RKO (cell line): ENCODE results near the gene PDK2.

Experiments
- DNase-seq: peaks from one replicate; pipeline ENCODE4 v3.0.0-alpha.2; 2016; ENCODE audit warnings: low spot score

PDK2 gene

DNA sequence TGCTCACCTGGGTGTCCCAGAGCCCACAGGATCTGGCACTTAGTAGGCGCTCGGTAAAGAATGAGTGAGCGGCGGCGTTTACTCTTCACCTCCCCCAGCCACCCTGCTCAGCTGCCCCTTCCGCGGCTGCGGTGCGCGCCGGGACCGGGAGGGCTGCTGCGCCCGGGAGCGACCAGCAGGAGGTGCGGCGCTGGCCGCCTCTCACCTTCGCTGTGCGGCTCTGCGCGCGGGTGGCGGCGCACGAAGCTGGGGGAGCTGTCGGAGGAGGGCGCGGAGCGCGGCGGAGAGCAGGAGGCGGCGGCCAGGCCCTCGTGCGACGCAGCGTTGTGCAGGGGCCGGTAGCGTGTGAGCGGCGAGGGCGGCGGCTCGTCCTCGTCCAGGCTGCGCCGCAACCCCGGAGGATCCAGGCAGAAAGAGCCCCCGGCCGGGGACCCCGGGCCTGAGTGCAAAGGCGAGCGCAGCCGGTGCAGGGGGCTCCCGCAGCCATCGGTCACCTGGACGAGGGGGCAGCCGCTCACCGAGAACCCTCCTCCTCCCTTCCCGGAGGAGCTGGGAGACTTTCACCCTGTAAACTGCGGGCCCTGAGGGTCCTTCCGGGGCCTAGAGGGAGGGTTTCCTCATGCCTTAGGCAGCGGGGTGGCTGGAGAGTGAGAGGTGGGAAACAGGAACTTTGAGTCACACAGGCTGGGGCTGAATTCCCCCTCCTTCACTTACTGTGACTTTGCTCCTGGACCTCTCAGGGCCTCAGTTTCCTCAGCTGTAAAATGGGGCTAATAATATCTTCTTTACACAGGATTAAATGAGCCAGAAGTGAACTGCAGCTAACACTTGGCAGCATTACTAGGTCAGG, 22.3 kb downstream of the PDK2 start:
- DNase-seq = no peak

DNA sequence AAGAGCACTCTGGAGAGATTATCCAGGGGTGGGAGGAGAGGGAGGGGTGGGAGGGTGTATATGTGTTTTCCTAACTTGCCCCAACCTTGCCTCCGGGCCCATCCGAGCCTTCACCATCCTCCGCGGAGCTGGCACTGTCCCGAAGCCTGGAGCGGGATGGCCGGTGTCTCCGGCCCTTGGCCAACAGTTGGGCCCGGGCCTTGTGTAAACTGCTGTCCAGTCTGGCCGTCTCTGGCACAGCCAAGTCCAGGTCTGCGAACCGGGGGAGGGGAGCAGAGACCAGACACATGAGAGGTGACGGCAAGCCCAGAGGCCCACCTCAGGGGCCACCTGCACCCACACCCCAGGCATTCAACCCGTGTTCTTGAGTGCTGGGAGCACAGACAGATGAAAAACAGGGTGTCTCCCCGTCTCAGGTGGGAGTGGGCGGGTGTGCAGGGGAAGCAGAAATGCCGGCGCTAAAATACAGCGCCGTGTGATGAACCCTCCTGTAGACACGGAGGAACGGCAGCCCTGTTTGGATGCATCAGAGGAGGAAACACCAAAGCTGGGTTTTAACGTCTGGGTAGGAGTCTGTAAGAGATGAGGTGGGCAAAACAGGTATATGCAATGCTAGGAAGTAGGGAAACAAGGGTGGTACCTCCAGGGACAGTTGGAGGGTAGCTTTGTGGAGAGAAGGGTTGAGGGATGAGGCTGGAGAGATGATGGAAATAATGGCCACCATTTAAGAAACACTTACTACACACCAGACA, 23.1 kb downstream of the PDK2 start:
- DNase-seq = no peak

DNA sequence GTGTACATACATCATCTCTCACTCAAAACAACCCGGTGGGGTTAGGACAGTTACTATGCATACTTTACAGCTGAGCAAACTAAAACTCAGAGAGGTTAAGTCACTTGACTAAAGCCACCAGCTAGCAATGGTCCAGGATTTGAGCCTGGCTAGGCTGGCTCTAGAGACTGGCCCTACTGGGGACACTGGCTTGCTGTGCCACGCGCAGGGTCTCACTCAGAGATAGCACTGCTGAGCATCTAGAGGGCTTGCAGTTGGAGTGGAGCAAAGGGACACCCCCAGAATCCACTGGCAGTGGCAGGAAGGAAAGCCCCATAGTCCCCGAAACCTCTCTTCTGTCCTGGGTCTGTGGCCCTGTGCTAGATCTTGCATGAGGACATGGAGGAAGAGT, 23.7 kb downstream of the PDK2 start:
- no peak for DNase-seq

- DNase-seq = no peak
Measured at GRCh38 chr17:50120475-50121253, 25.5 kb downstream of the PDK2 start.

GRCh38 chr17:50122945-50123344, 27.8 kb downstream of the PDK2 start:
- DNase-seq = no peak

DNA sequence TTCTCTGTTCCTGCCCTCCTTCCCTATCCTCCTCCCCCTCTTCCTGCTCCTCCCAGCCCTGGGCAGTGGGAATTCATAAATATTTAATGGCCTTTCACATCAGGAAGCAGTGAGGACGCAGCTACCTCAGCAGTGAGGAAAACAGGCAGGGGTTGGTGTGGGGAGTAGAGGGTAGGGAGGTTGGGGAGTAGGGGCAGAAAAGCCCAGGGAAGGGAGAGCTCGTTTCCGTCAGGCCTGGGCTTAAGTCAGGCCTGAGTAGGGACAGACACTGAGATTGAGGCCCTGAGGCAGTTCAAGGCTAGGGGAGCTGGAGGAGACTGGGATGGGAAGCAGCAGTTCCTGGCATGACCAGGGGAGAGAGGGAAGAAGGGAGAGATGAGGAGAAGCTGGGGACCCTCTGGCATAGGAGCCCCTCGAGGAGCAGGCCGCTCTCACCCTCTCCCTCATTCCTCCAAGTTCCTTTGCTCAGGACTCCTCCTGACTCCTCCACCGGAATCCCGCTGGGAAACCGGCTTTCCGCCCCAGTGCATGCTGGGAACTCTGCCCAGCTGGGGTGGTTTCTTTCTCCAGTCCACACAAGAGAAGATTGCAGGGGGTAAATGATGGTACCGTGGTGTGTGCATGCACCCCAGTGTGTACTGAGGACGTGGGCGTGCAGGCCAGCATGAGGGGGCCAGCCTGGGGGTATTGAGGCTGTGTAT, 28.6 kb downstream of the PDK2 start:
- DNase-seq = no peak

- DNase-seq = no peak
Measured at GRCh38 chr17:50125420-50125997, 30.4 kb downstream of the PDK2 start.

- no peak for DNase-seq
Measured at GRCh38 chr17:50127697-50128361, 32.7 kb downstream of the PDK2 start.

- DNase-seq = no peak
Measured at GRCh38 chr17:50128441-50129352, 33.5 kb downstream of the PDK2 start.

- no peak for DNase-seq
Measured at GRCh38 chr17:50129353-50129727, 34.2 kb downstream of the PDK2 start.

- DNase-seq = no peak
Measured at GRCh38 chr17:50129728-50130558, 34.8 kb downstream of the PDK2 start, which contains the start of gene SAMD14. TSS of gene SAMD14 (minus strand) at chr17:50130160. CDS start at chr17:50124959, 5,201 bp downstream.

DNA sequence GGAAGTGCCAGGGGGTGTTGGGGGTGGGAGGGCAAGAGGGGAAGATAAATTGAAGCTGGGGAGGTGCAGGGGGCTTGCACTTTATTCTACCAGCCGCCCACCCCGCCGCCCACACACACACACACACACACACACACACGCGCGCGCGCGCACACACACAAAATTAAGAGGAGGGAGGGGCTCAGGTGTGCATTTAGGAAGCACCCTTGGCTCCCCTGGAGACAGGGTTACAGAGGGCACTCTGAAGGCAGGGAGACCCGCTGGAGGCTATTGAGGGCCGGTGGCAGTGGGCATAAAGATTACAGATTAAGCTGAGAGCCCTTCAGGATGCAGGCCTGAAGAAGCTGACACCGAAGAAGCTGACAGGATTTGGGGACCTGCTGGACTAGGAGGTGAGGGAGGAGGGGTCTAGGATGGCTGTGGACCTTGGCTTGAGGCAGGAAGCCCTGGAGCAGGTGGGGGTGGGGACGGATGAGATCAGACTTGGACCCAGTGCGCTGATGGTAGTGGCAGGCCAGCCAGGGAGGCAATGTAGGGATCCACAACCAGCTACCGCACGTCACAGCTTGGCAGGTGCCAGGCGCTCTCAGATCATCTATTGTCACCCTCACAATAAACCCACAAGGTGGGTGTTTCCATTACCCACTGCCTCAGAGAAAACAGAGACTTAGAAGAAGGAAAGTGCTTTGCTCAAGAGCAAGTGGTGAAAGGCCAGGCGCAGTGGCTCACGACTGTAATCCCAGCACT, 35.6 kb downstream of the PDK2 start:
- no peak for DNase-seq

DNA sequence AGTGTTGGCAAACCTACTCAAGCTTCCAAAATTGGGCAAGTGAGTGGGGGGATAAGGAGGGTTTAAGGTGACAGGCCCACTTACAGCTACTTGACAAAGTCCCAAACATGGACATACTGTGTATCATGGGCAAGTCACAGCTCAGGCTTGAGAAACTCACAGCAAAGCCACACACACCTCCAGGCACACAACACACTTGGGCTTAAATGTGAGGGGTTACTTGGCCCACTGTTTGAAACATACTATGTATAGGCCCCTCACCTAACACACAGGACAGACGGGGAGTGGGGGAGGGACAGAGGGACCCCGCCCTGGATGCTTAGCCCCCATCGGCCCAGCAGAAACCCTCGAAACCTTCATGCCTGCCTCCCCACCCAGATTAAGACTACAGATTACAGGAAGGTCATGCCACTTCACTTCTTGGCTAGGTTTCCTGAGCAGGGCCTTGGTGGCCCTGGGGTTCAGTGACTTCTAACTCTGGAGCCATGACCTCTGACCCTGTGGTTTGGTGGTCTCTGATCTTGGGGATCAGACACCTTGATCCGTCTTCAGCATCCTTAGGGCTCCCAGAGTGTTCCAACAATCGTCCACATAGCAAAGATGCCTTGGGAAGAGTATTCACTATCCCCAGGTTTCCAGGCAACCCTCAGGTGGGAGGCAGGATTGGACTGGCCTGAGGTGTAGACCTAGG, 37.1 kb downstream of the PDK2 start:
- DNase-seq = no peak

- no peak for DNase-seq
Measured at GRCh38 chr17:50133028-50133768, 38.0 kb downstream of the PDK2 start.

DNA sequence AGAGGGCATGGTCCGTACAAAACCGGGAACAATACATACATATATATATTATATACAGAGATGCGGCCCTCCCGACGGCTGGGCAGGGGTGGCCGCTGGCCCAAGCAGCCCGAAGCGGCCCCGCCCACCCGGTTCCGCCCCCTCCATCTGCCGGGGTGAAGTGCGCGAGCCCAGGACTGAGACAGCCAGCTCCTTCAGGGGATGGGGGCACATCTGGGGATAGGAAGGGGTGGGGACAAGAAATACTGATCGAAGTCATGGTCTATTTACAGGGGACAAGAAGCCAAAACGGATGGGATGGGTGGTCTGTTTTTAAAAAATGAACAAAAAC, 38.6 kb downstream of the PDK2 start:
- DNase-seq = no peak

DNA sequence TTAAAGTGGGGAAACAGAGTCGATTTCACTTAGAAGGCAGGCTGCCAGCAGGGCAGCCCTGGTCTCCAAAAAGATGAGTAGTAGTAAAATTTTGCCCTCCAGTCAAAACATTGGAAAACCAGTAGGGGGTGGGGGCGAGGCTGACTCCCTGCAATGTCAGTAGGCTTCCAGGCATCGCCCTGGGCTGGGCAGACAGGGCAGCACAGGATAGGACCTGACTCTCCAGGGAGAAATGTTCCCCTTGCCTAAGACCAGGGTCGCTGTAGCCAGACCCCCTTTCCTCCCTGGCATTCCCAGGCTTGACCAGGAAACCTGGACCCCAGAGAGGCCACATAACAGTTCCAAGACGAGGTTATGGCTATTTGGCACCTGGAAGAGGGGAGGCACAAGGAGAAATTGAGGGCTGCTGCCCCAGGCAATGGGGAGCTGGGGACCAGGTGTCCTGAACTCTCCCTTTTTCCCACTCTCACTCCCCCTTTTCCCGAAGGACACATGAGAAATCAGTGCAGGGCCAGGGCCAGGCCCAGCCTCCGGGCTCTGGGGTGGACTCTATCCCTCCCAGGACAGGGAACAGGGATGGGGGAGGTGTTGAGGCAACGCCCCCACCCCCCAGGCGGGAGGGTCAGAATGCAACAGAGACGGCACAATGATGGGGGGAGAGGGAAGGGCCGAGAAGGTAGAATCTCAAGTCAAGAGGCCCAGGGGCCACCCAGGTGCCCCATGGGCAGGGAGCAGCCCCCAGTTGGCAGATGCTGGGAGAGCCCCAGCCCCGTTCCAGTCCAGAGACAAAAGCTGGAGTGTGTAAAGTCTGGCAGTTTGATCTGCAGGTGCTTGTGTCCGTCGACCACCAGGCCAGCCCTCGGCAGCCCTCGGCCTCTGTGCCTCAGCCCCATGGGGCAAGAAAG, 39.3 kb downstream of the PDK2 start:
- no peak for DNase-seq
